HUDEP-2 (cell line): ENCODE results near the gene CDH22.
A peak's percentile ranks its signal among the peaks of the same experiment; 100 is the strongest.

Experiments
- DNase-seq, 76 experiments: peaks; one replicate each; lab custom pipeline; 2025; ENCODE audit not compliant: unreplicated experiment in 76 of 76; lab: John Stamatoyannopoulos, UW

Gene CDH22

DNA sequence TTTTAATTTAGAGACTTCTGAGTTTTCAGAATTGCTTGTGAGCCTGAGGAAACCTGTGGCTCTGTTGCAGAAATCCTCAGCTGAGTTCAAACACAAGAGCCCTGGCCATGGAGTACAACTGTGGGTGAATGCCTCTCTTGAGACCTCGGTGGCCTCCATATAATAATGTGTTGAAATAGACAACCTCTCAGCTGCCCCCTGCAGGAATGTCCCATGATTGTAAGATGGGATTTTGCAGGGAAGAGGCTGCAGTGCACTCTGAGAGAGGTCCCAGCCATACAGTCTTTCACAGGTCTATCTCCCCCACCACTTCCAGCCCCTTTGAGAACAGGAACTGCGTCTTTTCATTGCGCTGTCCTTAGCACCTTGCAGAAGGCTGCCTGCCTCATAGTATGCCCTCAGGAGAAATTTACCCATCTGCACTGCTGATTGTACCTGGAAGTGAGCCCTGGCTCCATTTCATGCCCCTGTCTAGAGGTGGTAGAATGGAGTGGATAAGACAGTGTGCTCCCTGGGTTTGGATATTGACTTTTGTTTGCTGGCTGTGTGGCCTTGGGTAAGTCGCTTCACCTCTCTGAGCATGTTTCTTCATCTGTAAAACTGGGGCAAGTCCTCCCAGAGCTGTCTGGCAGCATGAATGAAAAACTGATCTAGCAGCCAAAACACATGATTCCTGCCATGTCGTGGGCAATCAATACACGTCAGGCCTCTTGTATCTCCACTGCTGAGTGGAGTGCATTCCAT is 16.8 kb upstream of the CDH22 start:
- peak in 18 of 76 experiments; percentile 1 to 51 (median 9) for DNase-seq

DNA sequence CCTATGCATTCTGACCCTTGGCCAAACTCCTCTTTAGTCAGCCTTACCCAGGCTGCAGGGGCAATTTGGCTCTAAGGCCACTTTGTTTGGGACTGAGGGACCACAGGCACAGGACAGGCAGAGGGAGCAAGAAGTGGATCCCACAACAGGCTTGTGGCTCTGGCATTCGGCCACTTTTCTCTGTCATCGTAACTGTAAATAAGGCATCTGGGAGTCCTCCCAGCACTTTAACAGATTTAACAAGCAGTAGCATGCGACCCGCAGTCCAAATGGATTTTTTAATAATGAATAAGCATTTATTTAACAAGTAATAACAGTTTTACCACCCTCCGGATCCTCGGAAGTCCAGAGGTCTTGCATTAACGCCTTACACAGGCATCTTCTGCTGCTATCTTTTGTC is 16.1 kb upstream of the CDH22 start:
- DNase-seq, result no peak

GRCh38 chr20:46323557-46323956 is 15.3 kb upstream of the CDH22 start:
- no peak for DNase-seq

- no peak for DNase-seq
Measured at GRCh38 chr20:46322641-46323040, 14.3 kb upstream of the CDH22 start.

- no peak for DNase-seq
Measured at GRCh38 chr20:46317685-46318177, 9.4 kb upstream of the CDH22 start.

DNA sequence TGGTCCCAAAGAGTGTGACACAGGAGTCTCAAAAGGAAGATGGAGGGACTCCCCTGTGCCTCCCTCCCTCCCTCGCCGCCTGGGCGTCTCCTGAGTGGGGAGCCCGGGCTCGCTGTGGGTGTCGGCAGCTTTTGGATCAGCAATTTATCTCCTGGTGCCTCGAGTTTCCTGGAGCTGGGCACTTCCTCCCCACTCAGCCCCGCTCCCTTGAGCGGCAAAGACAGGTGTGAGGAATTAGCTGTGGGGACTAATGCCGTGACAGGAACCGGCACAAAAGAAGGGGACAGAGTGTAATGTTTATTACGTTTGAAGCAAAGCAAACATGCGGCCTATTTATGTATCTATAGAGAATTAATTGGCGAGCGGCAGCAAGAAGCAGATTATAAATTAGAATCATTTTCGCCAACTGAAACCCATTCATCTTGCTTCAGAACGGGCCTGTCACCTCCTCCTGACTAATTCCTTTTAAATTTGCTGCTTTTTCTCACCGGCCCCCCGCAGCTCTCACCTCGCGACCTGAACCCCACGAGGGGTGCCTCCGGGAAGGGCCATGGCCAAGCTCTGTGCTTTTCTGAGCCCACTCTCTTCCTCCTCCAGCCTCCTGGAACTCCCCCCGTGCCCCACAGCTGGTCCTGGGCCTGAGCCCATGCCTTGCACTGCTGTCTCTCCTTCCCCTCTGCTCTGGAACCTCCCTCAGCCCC is 8.8 kb upstream of the CDH22 start:
- no peak for DNase-seq

DNA sequence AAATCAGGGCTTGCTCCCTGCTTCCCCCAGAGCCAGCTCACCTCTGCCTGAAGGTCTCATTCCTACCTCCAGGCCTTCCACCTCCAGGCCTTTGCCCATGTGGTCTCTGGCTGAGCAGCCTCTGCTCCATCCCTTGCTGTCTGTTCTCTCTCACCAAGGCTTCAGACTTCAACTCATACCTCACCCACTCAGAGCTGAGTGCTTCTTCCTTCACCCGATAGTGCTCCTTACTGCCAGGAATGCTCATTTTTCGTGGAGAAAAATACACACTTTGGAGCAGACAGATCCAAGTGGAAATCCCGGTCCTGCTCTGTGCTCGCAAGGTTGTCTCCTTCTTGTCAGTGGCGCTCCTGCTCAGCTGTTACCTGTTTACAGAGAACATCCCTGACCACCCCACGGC is 7.0 kb upstream of the CDH22 start:
- no peak for DNase-seq

DNA sequence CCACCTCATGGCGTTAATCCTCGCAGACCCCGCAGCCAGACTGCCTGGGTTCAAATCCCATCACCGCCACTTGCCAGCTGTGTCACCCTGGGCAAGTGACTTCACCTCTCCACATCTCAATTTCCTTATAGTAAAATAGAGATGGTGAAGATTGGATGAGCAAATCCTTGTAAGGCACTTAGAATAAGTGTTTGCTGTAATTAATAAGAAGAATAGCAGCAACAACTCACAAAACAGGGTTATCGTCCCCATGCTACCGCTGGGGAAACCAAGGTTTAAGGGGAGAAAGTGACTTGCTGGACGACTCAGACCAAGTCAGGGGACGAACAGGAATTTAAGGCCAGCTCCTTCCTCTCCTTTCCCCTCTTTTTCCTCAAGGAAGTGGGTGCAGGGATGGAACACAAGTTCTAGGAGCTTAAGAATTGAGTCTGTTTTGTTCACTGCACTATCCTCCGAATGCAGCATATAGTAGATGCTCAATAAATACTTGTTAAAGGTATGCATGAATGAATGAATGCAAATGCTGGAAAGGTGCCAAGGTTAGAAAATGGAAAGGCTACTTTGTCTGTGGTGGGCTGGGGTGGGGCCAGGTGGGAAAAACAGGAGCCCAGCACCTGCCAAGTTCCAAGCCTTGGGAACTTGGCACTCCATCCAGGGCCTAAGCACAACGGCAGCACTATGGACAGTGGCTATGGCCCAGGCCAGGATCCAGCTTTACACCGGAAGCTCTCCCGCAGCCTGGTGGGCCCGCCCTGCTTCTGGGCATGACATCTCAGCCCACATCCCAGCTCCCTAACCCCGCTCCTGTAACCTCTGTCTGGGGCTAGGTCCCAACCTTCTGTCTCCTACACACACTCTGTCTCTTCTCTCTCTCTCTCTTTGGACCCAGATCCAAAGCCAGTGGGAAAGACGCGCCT is 4.9 kb upstream of the CDH22 start:
- no peak for DNase-seq

DNA sequence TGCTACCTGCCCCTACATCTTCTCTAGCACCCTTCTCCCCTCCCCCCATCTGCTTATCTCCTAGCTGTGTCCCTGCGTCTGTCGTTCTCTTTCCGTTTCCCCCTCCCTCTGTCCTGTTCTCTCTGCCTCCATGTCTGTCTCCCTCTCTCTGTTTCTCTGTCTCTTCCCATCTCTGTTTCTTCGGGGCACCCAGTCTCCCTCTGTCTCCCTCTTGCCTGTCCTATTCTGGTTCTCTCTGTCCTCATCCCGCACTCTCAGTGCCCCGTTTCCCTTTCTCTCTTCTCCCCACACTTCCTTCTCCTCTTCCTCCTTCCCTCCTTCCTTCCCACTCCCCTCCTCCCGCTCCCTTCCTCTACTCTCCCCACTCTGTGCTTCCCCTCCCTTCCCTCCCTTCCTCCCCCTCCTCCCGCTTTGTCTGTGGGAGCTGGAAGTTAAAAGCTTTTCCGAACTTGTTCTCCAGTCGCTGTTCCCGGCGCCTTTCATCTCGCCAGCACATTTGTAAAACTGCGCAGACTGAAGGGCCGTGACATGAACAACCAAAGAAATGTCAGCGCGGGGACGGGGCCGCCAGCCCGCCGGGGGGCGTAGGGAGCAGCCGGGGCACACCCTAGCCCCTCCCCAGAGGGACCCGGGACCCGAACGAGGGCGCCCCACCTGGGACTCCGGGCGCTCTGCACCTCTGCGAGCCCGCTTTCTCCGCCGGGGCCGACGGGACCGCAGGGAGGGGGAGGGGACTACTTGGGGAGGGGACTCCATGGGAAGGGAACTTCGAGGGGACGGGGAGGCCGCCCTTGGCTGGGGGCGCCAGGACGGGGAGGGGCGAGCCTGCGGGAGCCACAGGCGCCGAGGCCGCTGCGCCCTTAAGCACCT is 4.0 kb upstream of the CDH22 start:
- DNase-seq, result no peak

GRCh38 chr20:46311719-46312074 is 3.4 kb upstream of the CDH22 start:
- no peak for DNase-seq

GRCh38 chr20:46311039-46311650 is 2.8 kb upstream of the CDH22 start:
- no peak for DNase-seq

DNA sequence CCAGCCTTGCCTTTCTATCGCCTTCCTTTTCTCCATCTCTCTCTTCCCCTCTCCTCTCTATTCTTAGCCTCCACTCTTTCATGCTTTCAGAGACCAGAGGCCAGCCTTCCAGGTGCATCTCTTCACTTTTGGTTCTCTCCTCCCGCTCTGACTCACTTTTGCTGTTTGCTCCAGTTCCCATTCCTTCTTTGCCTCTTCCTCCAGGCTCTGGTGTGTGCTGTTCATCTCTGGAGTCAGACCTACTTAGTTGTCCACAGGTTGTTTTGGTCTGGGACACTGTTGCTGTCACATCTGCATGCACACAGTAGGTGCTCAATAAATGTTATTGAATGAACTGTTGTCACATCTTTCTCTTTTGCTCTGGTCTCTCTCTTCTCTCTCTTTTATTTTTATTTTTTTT is 1.6 kb upstream of the CDH22 start:
- DNase-seq, result no peak

DNA sequence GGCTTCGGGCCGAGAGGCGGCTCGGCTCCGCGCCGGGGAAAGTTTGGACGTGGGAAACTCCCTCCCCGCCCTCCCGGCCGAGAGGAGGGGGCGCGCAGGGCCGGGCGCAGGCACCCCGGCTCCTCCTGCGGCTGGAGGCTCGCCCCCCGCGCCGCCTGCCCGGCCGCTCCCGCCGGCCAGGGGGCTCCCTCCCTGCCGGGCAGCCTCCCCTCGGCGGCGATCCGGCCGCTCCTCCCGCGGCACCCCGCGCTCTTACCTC is 370 bp downstream of the CDH22 start:
- no peak for DNase-seq

- DNase-seq, result peak in 43 of 76 experiments; percentile 1 to 52 (median 21)
Measured at GRCh38 chr20:46307139-46307998, 929 bp downstream of the CDH22 start.

- no peak for DNase-seq
Measured at GRCh38 chr20:46306743-46307138, 1.6 kb downstream of the CDH22 start.

DNA sequence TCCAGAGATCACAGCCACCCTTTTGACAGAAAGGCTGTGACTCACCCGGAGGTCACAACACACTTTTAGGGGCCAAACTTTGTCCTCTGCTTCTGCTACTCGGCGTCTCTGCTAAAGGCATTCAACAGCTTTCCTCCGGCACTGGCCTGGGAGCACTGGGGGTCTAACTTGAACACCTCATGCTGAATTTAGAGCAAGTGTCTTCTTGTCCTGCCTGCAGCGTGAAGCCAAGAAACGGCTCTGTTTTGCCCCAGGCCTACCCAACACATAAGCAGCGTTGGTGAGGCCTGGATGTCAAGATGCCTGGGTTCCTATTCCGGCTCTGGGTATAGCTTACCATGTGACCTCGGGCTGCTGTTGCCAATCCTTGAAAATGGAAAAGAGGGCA is 2.3 kb downstream of the CDH22 start:
- DNase-seq, result no peak

DNA sequence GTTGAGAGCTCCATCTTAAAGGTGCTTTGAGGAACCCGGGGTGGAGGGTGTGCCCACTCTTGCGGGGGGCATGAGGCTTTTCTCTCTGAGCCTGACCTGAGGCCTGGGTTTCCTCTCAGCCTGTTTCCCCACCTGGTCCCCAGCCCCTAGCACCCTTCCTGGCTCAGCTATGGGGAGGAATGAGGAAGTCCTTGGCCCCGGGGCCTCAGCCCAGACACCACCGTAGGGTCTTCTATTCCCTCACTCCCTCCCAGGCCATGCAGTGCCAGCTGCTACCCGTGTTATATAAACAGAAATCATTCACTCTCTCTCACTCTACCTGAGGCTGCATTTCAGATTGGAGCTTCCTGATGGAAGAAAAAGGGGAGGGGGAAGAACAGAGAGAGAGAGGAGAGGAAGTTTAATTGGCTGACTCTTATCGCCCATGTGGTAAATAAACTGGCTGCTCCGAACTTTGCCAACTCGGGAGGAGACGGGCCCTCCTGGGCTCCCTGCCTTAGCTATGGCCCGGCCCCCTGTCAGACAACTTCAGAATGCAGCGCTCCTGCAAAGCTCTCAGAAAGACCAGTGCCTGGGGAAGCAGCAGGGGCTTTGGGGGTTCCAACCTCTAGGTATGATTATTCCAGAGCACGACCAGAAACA is 2.8 kb downstream of the CDH22 start:
- no peak for DNase-seq

- no peak for DNase-seq
Measured at GRCh38 chr20:46304852-46305251, 3.4 kb downstream of the CDH22 start.

- no peak for DNase-seq
Measured at GRCh38 chr20:46304361-46304760, 3.9 kb downstream of the CDH22 start.
